HG02938 (cell line): ENCODE data around the gene DLG4.

Source experiments
- ATAC-seq: cut with Tn5 transposase; IDR thresholded peaks from one replicate; pipeline ENCODE4 v1.9.1; 2021; ENCODE audit warnings: mild to moderate bottlenecking, moderate library complexity; ENCODE audit not compliant: unreplicated experiment

DLG4 gene

DNA sequence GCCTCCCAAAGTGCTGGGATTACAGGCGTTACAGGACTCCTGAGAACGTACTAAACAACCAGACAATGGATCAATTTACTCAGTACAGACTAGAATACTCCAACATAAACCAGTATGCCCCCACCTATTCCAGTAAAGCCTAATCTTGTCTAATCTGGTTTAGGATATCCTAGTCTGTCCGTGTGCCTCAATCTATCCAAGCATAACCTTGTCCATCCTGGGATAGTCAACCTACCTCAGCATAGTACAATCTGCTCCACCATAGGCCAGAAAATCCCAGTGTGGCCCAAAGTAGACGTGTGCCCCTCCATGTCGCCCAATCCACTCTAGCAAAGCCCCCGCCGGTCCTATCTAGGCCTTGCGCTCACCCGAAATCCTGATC is 14.1 kb upstream of the DLG4 start:
- no peak for ATAC-seq

DNA sequence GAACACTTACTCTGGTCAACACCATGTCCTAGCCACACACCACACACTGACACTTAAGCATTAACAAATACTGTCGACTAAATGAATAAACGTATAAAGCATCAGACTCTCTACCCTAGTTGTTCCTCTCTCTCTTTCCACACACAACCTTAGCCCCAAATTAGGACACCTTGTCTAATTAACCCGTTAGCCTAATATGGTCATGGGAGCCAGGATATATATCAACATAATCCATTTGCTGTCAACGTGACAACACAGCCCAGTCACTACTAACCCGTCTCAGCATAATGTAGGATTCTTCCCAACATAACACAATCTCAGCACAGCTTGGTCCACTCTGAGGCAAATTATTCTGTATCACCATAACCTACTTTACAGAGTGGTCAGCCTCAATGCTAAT is 12.5 kb upstream of the DLG4 start:
- ATAC-seq: no peak

- ATAC-seq: no peak
These were observed 9.9 kb upstream of the DLG4 start for GRCh38 chr17:7229504-7229903.

GRCh38 chr17:7228920-7229319 is 9.3 kb upstream of the DLG4 start:
- no peak for ATAC-seq

DNA sequence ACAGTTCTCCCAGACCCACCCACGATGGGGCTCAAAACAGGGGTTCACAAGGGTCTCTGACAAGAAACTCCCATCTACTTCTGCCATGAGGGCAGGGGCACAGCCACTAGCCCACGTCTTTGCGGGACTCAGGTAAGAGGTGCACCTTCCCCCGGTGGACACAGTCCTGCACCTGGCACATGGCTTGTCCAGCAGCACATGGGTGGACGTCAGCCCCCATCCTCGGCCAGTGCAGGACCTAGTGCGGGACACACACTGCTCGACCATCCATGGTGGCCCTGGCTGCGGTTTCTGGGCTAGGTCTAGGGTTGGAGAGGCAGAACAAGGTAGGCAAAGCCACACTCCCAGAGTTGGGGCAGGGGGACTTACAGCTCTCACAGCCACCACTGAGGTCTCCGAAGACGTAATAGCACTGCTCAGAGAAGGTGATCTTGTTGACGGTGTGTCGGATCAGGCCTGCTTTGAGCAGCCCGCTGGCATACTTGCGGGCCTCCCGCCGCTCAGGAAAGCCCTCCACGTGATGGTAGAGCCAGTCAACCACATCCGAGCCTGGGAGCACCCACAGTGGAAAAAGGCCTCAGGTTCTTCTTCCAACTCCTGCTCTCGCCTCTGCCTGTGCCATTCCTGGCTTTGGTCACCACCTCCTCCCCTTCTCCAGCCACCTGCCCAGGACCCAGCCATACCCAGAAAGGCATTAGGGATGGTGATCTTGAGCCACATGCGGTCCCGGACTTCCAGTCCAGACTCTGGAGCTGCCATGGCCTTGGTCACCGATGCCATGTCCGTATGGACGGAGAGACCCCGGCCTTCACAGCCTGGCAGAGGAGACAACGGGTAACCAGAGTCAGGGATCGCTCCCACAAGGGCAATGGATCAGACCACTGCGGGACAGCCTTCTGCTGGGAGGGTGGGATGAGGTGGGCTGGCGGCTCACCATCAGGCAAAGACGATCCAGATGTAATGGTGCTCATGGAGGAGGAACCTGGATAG is 7.4 kb upstream of the DLG4 start:
- ATAC-seq: no peak

GRCh38 chr17:7225711-7226331 is 6.2 kb upstream of the DLG4 start:
- no peak for ATAC-seq

- no peak for ATAC-seq
These were observed 5.0 kb upstream of the DLG4 start for GRCh38 chr17:7224661-7225111.

- ATAC-seq: no peak
These were observed 4.5 kb upstream of the DLG4 start for GRCh38 chr17:7224110-7224509.

- ATAC-seq: no peak
These were observed 3.7 kb upstream of the DLG4 start for GRCh38 chr17:7223375-7223774.

DNA sequence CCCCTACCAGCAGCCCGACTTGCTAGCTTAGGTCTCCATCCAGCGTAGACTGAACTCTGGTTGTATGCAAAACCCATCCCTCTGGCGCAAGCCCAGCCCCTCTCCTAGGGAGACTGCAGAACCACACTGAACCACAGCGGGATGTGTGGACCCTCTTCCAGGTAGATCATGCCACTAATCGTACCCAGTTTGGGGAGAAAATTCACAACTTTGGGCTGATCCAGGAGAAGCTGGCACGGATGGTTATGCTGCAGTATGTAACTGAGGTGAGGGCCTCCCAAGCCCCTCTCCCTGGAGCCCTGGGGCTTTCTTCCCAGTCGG is 3.3 kb upstream of the DLG4 start:
- ATAC-seq: no peak

- ATAC-seq: no peak
These were observed 2.7 kb upstream of the DLG4 start for GRCh38 chr17:7222093-7222971.

- no peak for ATAC-seq
These were observed 1.8 kb upstream of the DLG4 start for GRCh38 chr17:7221278-7222092.

DNA sequence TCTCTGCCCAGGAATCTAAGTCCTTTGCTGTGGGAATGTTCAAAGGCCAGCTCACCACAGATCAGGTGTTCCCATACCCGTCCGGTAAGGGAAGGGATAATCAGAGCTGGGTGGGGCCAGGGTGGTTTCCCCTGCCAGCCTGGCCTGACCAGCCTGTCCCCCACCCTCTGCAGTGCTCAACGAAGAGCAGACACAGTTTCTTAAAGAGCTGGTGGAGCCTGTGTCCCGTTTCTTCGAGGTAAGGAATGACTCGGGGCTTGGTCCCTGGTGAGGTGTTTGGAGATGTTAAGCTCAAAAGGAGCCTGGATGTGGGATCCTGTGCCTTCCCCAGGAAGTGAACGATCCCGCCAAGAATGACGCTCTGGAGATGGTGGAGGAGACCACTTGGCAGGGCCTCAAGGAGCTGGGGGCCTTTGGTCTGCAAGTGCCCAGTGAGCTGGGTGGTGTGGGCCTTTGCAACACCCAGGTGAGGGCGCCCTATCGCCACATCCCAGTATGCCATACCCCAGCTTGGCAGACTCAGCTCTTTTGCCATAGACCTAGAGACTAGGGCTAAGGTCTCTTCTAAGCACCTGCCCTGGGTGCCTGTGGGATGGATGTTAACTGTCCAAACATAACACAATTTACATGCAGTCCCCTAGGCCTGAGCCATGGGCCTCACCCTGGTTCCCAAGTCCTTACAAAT is 1.1 kb upstream of the DLG4 start:
- ATAC-seq: no peak

- ATAC-seq: no peak
These were observed 316 bp downstream of the DLG4 start for GRCh38 chr17:7219229-7219811.

DNA sequence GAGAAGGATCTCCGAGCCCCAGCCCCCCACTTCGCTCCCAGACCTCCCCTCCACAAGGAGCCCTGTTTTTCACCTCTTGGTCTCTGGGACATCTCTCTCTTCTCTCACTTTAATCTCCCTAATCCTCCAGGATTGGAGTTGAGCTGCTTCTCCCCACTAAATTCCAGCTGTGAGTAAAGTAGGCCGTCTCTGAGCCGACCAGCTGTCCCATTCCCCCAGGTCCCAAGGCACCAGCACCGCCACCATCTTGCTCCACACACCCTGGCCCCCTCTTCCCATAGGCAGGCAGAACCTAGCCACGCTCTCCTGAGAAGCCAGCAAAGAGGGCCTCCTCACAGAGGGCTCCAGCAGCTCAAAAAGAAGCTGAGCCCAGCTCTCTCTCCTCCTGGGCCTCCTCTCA is 878 bp downstream of the DLG4 start:
- no peak for ATAC-seq

GRCh38 chr17:7218166-7218565 is 1.5 kb downstream of the DLG4 start:
- ATAC-seq: no peak

DNA sequence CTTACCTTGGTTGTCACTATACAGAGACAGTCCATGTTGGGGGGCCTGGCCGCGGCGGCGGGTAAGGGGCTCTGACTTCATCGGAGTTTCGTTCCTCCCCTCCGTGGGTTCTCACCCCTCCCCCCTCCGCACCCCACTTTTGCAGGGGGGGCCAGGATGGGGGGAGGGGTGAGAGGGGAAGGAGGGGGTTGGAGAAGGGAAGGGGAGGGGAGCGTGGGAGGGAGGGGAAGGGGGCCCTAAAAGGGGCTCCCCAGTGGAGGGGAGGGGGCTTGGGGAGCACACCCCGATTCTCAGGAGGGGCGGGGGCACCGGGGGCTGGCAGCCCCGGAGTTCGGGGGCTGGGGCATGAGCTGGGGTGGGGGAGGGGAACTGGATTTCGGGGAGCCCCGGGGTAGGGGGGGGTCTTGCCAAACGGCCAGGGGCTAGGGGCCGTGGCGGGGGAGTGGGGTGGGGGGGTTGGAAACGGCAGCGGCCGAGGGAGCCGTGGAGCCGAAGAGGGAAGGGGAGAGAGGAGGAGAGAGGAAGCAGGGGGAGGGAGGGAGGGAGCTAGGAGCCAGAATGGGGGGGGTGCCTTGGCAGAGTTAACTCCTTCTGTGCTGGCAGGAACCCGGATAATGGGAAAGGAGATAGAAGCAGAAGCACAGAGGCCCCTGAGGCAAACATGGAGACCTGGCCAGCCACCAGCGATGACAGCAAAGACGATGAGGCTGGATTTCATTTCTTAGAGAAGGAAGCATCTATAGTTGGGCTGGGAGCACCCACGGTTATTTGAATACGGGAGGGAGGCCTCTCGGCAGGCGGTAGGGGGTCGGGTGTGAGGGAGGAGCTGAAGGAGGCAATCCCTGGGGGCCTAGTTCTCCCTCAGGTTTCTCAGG is 2.3 kb downstream of the DLG4 start:
- ATAC-seq: no peak

- no peak for ATAC-seq
These were observed 3.2 kb downstream of the DLG4 start for GRCh38 chr17:7216242-7217112.
